ENCODE results near the gene RAB17.

The RAB17 gene

GRCh38 chr2:237571551-237571950, 19.0 kb downstream of the RAB17 start:
- DNase-seq (ENCODE audit: extremely low spot score) = no peak
- no peak for TF ChIP-seq SP1 (IDR thresholded peaks at IDR 0.05)
- TF ChIP-seq NFRKB (IDR thresholded peaks at IDR 0.05) = no peak
- no peak for TF ChIP-seq FOXK2 (IDR thresholded peaks at IDR 0.05)
- TF ChIP-seq PKNOX1 (IDR thresholded peaks at IDR 0.05) = no peak
- no peak for TF ChIP-seq FOXA1 (IDR thresholded peaks at IDR 0.05)
- no peak for TF ChIP-seq LEF1 (IDR thresholded peaks at IDR 0.05; ENCODE audit: borderline replicate concordance)
- TF ChIP-seq SUZ12 (IDR thresholded peaks at IDR 0.05) = no peak
- no peak for TF ChIP-seq BHLHE40 (IDR thresholded peaks at IDR 0.05; ENCODE audit: borderline replicate concordance)
- TF ChIP-seq ARNT (IDR thresholded peaks at IDR 0.05) = no peak
- no peak for TF ChIP-seq TARDBP (IDR thresholded peaks at IDR 0.05)
- no peak for TF ChIP-seq ELF4 (IDR thresholded peaks at IDR 0.05)
- TF ChIP-seq L3MBTL2 (conservative IDR thresholded peaks at IDR 0.05) = no peak
- no peak for TF ChIP-seq FOXM1 (IDR thresholded peaks at IDR 0.05; ENCODE audit: borderline replicate concordance)
- no peak for TF ChIP-seq HDGF (IDR thresholded peaks at IDR 0.05; ENCODE audit: borderline replicate concordance)
- ChIA-PET CTCF (interaction anchor here (0.5 to 4.4 kb wide), 20 partner anchors 10 to 1453 kb away, joined by 3 to 63 read pairs (median 3); partner anchors contain the start of gene COL6A3), POLR2A (interaction anchor here (0.7 to 1.1 kb wide), 2 partner anchors 59 to 96 kb away, joined by 3 read pairs; no protein-coding TSS in a partner anchor)

- ChIA-PET POLR2A (no interaction called here), CTCF (interaction anchor here (0.9 to 1.8 kb wide), 4 partner anchors 55 to 150 kb away, joined by 3 to 8 read pairs (median 4); no protein-coding TSS in a partner anchor)
- no peak for TF ChIP-seq PKNOX1 (IDR thresholded peaks at IDR 0.05)
- TF ChIP-seq ELF4 (IDR thresholded peaks at IDR 0.05) = no peak
- TF ChIP-seq HDGF (IDR thresholded peaks at IDR 0.05; ENCODE audit: borderline replicate concordance) = no peak
- no peak for TF ChIP-seq L3MBTL2 (conservative IDR thresholded peaks at IDR 0.05)
- no peak for TF ChIP-seq TARDBP (IDR thresholded peaks at IDR 0.05)
- TF ChIP-seq FOXK2 (IDR thresholded peaks at IDR 0.05) = no peak
- TF ChIP-seq FOXM1 (IDR thresholded peaks at IDR 0.05; ENCODE audit: borderline replicate concordance) = no peak
- no peak for TF ChIP-seq CTBP1 (IDR thresholded peaks at IDR 0.05; ENCODE audit: borderline replicate concordance)
- no peak for TF ChIP-seq SP1 (IDR thresholded peaks at IDR 0.05)
- TF ChIP-seq SUZ12 (IDR thresholded peaks at IDR 0.05) = no peak
- no peak for TF ChIP-seq FOXA1 (IDR thresholded peaks at IDR 0.05)
- no peak for TF ChIP-seq NFRKB (IDR thresholded peaks at IDR 0.05)
- TF ChIP-seq LEF1 (IDR thresholded peaks at IDR 0.05; ENCODE audit: borderline replicate concordance) = no peak
- no peak for TF ChIP-seq BHLHE40 (IDR thresholded peaks at IDR 0.05; ENCODE audit: borderline replicate concordance)
- TF ChIP-seq ZNF384 (IDR thresholded peaks at IDR 0.05) = no peak
- TF ChIP-seq ARNT (IDR thresholded peaks at IDR 0.05) = no peak
- no peak for DNase-seq (ENCODE audit: extremely low spot score)
These were observed 19.7 kb downstream of the RAB17 start for GRCh38 chr2:237570776-237571335.

GRCh38 chr2:237569896-237570295, 20.6 kb downstream of the RAB17 start:
- no peak for DNase-seq (ENCODE audit: extremely low spot score)
- CTCF ChIA-PET = interaction anchor here (0.6 to 1.8 kb wide), 2 partner anchors 57 to 84 kb away, joined by 3 to 8 read pairs; no protein-coding TSS in a partner anchor
- POLR2A ChIA-PET = no interaction called here
- no peak for TF ChIP-seq NFRKB (IDR thresholded peaks at IDR 0.05)
- no peak for TF ChIP-seq CTBP1 (IDR thresholded peaks at IDR 0.05; ENCODE audit: borderline replicate concordance)
- TF ChIP-seq SUZ12 (IDR thresholded peaks at IDR 0.05) = no peak
- TF ChIP-seq ELF4 (IDR thresholded peaks at IDR 0.05) = no peak
- no peak for TF ChIP-seq HDGF (IDR thresholded peaks at IDR 0.05; ENCODE audit: borderline replicate concordance)
- no peak for TF ChIP-seq ARNT (IDR thresholded peaks at IDR 0.05)
- no peak for TF ChIP-seq FOXK2 (IDR thresholded peaks at IDR 0.05)
- no peak for TF ChIP-seq BHLHE40 (IDR thresholded peaks at IDR 0.05; ENCODE audit: borderline replicate concordance)
- TF ChIP-seq LEF1 (IDR thresholded peaks at IDR 0.05; ENCODE audit: borderline replicate concordance) = no peak
- TF ChIP-seq ZNF384 (IDR thresholded peaks at IDR 0.05) = no peak
- TF ChIP-seq FOXM1 (IDR thresholded peaks at IDR 0.05; ENCODE audit: borderline replicate concordance) = no peak
- no peak for TF ChIP-seq PKNOX1 (IDR thresholded peaks at IDR 0.05)
- no peak for TF ChIP-seq SP1 (IDR thresholded peaks at IDR 0.05)
- no peak for TF ChIP-seq TARDBP (IDR thresholded peaks at IDR 0.05)

- ChIA-PET CTCF (no interaction called here), POLR2A (no interaction called here)
- no peak for DNase-seq (ENCODE audit: extremely low spot score)
- TF ChIP-seq NFRKB (IDR thresholded peaks at IDR 0.05) (no peak), ARNT (IDR thresholded peaks at IDR 0.05) (no peak), LEF1 (IDR thresholded peaks at IDR 0.05; ENCODE audit: borderline replicate concordance) (no peak), ZNF384 (IDR thresholded peaks at IDR 0.05) (no peak)
These were observed 21.5 kb downstream of the RAB17 start for GRCh38 chr2:237569041-237569440.

GRCh38 chr2:237568121-237568660, 22.3 kb downstream of the RAB17 start:
- DNase-seq (ENCODE audit: extremely low spot score) = no peak
- TF ChIP-seq TARDBP (IDR thresholded peaks at IDR 0.05) (no peak), LEF1 (IDR thresholded peaks at IDR 0.05; ENCODE audit: borderline replicate concordance) (no peak), L3MBTL2 (conservative IDR thresholded peaks at IDR 0.05) (no peak), PKNOX1 (IDR thresholded peaks at IDR 0.05) (no peak), FOXM1 (IDR thresholded peaks at IDR 0.05; ENCODE audit: borderline replicate concordance) (no peak), NFRKB (IDR thresholded peaks at IDR 0.05) (no peak), ZNF384 (IDR thresholded peaks at IDR 0.05) (no peak), ELF4 (IDR thresholded peaks at IDR 0.05) (no peak), ARNT (IDR thresholded peaks at IDR 0.05) (no peak), FOXK2 (IDR thresholded peaks at IDR 0.05) (no peak), FOXA1 (IDR thresholded peaks at IDR 0.05) (no peak), CTBP1 (IDR thresholded peaks at IDR 0.05; ENCODE audit: borderline replicate concordance) (no peak), HDGF (IDR thresholded peaks at IDR 0.05; ENCODE audit: borderline replicate concordance) (no peak)
- ChIA-PET CTCF (no interaction called here), POLR2A (no interaction called here)
